HG02884 (cell line): ENCODE data around the gene ANKRD18B.
"Not testable (repeated sequence)": the region's sequence is repeated elsewhere in the genome, so short reads cannot be mapped to it uniquely, and the experiment has no call there.

Experiments used
- ATAC-seq: cut with Tn5 transposase; IDR thresholded peaks from one replicate; pipeline ENCODE4 v1.9.1; 2021; ENCODE audit warnings: mild to moderate bottlenecking, moderate library complexity; ENCODE audit not compliant: unreplicated experiment

ANKRD18B gene

DNA sequence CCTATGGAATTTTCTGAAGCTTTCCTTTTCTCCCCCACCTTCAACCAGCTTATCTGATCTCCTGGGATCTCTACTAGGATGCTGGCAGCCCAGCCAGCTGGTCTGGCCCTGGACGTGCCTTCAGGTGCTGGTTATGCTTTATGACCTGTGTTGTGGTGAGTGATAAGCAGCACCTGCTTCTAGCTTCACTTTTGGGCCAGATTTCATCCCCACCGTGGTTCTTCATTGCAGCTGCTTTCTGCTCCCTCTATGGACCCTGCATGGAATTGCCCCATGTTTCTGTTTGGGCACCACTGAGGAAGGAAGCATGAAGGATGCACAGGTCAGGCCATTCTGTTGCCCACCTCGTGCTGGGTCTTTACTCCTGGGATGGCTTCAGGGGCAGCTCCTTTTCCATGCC is 80.2 kb downstream of the ANKRD18B start:
- ATAC-seq: not testable (repeated sequence)

DNA sequence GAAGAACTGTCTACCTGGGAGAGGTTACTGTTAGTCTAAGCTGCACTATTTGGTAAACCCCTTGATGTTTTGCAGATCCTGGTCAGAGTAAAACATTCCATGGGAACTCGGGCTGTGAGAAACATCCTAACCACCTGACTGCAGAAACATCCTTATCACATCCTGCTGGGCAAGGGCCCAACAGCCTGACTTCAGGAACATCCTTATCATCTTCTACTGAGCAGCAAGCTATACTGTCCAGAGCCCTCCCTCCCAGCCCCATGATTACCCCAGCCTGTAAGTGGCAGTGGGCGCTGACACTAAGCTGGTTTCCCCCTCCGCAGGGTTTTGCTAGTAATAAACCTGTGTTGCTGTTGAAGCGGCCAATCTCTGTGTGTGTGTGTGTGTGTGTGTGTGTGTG is 80.9 kb downstream of the ANKRD18B start:
- ATAC-seq: not testable (repeated sequence)

DNA sequence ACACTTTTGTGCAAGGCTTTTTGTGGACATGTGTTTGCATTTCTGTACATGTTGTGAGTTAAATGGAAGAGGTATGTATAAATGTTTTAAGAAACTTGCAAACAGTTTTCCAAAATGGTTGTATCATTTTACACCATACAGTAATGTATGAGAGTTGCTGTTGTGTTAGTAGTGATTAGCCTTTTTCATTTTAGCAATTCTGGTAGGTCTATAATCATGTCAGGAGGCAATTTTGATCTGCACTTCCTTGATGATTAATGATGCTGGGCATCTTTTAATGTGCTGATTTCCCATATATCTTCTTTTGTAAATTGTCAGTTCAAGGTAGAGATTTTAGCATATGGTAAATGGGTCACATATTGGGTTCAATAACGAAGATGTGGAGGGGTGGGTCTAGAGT is 87.3 kb downstream of the ANKRD18B start:
- ATAC-seq: no peak

DNA sequence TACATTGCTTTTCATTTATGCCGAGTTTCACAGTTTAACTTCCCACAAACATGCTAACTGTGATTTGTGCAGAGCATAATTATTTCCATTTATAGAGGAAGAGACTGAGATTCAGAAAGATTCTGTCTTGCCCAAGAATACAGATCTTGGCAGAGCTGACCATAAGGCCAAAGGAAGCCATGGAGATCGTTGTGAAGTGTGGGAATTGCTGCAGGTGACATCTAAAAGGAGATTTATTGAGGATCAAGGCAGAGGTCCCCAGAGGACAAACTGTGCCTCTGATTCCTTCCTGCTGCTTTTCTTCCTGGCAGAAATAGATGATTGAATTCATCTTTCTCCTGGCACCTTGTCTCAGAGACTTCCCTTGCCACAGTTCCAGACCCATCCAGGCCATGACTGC is 88.4 kb downstream of the ANKRD18B start:
- ATAC-seq: not testable (repeated sequence)

DNA sequence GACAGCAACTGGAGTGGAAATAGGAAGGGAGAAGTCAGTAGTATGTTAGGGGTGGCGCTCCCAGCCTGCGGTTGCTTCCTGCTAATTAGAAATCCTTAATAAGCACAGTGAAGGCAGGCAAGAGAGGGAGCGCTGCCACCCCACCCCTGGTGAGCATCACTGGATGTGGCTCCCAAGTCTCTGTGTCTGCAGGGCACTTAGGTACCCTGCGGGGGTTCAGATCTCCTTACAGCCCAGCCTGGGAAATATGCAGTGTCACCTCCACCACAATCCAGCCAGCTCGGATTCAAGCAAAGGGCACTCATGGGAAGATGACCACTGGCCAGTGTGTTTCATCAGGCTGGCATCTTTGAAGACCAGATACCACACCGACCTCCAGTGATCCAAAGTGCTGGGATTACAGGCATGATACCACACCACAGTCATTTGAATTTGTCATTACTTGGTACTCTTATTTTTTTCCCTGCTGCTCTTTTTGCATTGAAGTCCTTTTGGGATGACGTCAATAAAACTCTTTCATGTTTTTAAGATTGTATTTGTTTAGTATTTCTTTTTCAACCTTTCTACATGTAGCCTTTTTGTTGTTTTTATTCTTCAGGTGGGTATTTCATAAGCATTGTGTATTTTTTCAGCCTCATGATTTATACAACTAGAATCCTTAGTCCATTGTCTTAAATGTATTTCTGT is 90.1 kb downstream of the ANKRD18B start:
- ATAC-seq: no peak

DNA sequence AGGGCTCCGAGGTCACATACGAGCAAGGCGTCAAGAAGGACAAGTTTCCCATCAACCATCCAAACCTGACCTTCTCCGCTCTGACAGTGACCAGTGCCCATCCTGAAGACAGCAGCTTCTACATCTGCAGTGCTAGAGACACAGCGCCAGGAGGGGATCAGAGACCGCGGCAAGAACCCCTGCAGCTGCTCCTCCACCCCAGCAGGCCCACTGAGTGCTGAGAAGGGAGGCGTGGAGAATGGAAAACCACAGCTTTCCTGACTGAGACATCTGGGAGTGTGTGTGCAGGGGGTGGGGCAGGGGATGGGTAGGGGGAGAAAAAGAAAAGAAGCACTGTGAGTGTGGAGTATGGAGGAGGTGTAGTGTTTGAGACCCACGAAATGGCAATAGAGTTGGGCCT is 94.3 kb downstream of the ANKRD18B start:
- not testable (repeated sequence) for ATAC-seq

DNA sequence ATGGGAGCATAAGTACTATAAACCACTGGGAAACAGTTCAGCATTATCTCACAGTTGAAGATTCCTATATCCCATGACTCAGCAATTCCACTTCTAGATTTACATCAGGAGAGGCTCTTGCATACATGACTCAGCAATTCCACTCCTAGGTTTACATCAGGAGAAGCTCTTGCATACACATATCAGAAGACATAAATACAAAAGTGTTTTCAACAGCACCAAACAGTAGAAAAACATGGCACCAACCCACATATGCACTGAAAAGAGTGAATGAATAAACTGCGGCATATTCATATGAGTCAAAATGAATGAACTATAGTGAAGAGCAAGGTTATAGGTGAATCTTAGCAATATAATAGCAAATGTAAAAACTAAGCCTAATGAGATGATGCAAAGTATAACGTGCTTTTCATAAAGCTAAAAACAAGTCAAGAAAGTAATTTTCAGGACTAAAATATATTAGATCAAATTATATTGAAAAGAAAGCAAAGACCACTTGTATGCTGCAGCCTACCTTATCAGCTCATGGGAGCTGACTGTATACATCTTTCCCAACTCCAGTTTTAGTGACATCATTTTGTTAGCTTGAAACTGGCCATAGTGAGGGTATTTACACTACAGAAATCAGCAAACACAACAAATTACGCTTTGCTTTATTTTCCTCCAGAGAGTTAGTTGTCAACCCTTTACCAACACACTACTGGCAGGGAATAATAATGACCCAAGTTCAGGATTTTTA is 95.8 kb downstream of the ANKRD18B start:
- no peak for ATAC-seq

DNA sequence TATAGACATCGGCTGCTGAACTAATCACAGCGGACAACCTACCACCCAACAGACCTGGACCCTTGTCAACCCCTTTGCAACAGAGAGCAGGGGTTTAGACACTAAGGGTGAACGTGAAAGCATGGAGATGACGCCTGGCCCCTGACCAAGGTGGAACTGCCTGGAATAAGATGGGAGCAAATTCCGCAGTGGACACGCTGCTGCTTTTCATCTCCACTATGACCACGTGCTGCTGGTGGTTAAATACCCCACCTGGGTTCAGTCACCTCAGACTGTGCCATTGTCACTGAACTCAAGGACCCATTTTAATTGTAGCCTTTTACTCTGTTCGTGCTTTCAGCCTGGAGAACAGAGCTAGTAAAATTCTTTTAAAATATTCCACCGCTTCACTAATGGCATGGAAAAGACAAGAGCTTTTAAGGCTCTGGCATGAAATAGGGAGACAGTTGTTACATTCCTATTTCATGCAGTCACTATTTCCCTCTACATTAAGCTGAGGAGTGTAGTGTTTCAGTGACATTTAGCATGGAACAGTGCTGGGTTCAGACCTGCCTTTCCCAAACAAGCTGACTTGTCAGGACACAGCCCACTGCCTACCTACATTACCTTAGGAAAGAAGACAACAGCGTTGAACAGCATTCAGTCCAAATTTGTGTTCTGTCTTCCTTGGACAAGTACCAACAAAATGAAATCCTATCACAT is 96.8 kb downstream of the ANKRD18B start:
- no peak for ATAC-seq
